ENCODE results near the gene CTNND1. TPM values are rescaled to one million over a fixed set of nuclear protein-coding genes. Genes with fewer than 3 reads are reported as not detected.
"Not testable (repeated sequence)": the region's sequence is repeated elsewhere in the genome, so short reads cannot be mapped to it uniquely, and the experiment has no call there.

CTNND1 gene
- total RNA-seq, 1 experiment from 2014 or later = 44.3 TPM

DNA sequence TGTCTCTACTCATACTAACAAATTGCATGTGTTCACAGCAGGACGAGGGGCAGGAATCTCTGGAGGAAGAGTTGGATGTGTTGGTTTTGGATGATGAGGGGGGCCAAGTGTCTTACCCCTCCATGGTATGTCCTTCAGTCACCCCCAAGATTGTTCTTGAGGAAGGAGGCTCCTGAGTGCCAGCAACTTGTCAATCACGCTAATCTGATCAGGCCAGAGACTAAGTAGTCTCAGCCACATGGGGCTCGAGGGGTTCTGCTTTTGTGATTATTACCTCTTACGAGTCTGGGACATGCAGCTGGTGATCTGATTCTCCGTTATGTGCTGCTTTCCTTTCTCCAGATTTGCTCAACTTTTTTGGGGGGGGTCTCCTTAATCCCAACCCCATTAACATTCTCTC lies 54.3 kb downstream of the CTNND1 start:
- DNase-seq (ENCODE audit: low read depth) = no peak
- in situ Hi-C loops (cut with HindIII; ENCODE audit: low pct_unique_long_range_greater_than_20kb, low sequenced_read_pairs) = no loop called here

DNA sequence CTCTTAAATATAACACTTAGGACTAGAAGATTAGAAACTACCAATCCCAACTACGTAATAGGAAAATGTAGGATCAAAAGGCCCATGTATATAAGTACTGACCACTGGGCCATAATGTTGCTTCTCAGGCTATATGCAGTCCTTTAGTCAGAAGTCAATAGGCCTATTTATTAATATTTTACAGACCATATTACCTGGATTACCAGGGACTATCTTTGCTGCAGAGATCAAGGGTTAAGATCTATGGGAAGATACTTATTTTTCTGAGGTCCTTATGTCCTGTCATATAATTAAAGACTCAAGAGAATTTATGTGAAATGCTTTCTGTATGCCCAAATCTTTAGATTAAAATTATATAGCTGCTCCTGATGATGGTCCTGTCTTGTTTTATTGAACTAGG lies 57.2 kb downstream of the CTNND1 start:
- in situ Hi-C loops (cut with HindIII; ENCODE audit: low pct_unique_long_range_greater_than_20kb, low sequenced_read_pairs) = no loop called here
- no peak for DNase-seq (ENCODE audit: low read depth)

DNA sequence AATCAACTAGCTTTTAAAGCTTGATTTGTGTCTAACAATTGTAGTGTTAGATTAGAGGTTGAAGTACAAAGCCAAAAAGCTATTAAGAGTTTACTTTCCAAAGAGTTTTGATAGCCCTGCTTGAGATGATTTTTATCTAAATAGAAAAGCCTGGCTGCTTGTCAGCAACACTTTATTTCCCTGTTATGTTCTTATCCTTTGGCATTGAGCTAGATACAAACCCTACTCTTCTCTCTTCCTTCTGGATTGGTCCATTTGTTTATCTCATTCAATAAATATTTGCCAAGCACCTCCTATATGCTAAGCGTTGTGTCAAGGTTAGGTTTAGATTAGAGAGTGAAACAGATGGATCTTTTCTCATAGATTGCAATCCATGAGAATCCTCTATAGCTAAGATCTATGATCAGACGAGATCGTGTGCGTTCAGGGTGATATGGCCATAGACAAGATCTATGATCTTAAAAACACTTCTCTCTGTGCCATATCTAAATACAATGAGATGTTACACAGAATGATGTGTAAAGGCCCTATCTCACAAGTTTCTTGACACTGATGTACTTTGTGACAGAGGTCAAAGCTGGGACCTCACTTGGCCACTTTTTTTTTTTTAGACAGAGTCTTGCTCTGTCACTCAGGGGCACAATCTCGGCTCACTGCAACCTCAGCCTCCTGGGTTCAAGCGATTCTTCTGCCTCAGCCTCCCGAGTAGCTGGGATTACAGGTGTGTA lies 57.8 kb downstream of the CTNND1 start:
- in situ Hi-C loops (cut with HindIII; ENCODE audit: low pct_unique_long_range_greater_than_20kb, low sequenced_read_pairs) = no loop called here
- DNase-seq (ENCODE audit: low read depth) = no peak

DNA sequence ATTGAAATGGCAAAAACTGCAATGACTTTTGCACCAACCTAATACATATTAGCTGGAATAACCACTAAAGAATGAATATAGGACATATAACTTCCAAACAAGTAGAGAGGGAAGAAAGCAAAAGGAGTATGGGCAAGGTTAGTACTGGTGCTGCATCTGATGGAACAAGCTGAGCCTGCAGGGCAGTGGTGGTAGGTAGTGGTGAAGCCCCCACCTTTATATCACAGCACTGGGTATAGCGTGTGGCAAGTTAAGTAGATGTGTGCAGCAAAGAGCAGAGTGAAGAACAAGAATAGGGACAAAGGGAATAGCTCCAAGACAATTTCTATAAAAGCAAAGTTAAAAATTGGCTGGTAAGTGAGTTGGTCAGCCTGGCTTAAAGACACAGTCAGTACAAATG lies 62.3 kb downstream of the CTNND1 start:
- in situ Hi-C loops (cut with HindIII; ENCODE audit: low pct_unique_long_range_greater_than_20kb, low sequenced_read_pairs) = no loop called here

DNA sequence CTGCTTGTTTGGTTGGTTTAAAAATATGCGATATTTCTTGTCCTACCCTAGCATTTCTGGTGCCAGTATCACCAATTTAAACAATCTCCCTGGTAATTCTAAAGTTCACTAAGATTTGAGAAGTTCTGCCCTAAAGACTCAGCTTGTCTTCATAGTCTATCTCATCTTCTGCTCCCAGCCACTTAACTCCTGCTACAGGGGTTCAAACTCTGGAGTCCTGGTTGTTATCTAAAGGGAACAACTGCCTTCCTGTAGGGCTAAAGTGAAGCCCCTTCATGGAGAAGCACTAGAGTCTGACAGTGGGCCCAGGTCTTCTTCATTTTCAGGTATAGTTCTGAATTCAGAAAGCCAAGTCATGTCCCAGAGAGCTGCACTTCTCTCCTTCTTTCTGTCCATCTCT lies 73.2 kb downstream of the CTNND1 start:
- no peak for DNase-seq (ENCODE audit: low read depth)
- in situ Hi-C loops (cut with HindIII; ENCODE audit: low pct_unique_long_range_greater_than_20kb, low sequenced_read_pairs) = no loop called here

More for the DNA sequence above, 62.3 kb downstream of the CTNND1 start:
- no peak for DNase-seq (ENCODE audit: low read depth)

DNA sequence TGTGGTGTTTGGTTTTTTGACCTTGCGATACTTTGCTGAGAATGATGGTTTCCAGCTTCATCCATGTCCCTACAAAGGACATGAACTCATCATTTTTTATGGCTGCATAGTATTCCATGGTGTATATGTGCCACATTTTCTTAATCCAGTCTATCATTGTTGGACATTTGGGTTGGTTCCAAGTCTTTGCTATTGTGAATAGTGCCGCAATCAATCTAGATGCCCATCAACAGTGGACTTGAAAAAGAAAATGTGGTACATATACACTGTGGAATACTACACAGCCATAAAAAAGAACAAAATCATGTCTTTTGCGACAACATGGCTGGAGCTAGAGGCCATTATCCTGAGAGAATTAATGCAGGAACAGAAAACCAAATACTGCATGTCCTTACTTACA lies 77.0 kb downstream of the CTNND1 start:
- in situ Hi-C loops (cut with HindIII; ENCODE audit: low pct_unique_long_range_greater_than_20kb, low sequenced_read_pairs); DNase-seq (ENCODE audit: low read depth): not testable (repeated sequence)

DNA sequence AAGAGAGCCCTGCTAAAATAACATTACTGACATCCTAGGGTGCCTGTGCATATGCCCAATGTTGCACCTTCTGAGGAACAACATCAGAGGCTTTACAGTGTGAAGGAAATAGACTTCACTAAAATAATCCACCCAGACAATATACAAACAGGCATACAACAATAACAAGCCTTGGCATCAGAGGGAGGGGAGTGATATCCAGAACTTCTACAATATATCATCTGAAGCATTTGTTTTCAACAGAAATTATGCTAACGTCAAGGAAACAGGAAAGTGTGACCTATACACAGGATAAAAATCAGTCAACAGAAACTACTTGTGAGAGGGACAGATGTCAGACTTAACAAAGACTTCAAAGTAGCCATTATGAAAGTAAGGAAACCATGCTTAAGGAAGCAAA lies 81.3 kb downstream of the CTNND1 start:
- no peak for DNase-seq (ENCODE audit: low read depth)
- in situ Hi-C loops (cut with HindIII; ENCODE audit: low pct_unique_long_range_greater_than_20kb, low sequenced_read_pairs) = no loop called here

DNA sequence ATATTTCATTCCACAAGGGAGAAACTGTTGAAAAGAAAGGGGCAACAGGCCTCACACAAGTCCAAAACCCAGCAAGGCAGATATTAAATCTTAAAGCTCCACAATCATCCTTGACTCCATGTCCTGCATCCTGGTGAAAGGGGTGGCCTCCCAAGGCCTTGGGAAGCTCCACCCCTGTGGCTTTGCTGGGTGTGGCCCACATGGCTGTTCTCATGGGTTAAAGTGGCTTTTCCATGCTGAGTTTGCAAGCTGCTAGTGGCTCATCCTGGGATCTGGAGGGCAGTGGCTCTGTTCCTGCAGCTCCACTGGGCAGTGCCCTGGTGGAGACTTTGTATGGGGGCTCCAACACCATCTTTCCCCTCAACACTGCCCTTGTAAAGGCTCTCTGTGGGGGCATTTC lies 106.4 kb downstream of the CTNND1 start:
- DNase-seq (ENCODE audit: low read depth) = no peak
- in situ Hi-C loops (cut with HindIII; ENCODE audit: low pct_unique_long_range_greater_than_20kb, low sequenced_read_pairs) = no loop called here

DNA sequence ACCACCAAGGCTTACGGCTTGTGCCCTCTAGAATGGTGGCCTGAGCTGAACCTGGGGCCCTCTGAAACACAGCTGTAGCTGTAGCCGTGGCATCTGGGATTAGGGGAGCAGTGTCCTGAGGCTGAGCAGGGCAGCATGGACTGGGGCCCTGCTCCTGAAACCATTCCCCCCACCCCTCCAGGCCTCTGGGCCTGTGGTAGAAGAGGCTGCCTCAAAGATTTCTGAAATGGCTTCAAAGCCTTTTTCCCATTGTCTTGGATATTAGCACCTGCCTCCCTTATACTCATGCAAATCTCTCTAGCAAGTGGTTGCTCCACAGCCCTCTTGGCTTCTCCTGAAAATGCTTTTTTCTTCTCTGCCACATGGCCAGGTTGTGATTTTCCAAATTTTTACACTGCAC lies 106.9 kb downstream of the CTNND1 start:
- in situ Hi-C loops (cut with HindIII; ENCODE audit: low pct_unique_long_range_greater_than_20kb, low sequenced_read_pairs) = no loop called here
- DNase-seq (ENCODE audit: low read depth) = no peak

Other genes with a start within 250 kb of the CTNND1 start
- not detected in 2 replicates for gene SLC43A1, start 246.1 kb upstream of the CTNND1 start, total RNA-seq (2014; rRNA removed; shearing (Covaris generic); ENCODE audit: low replicate concordance)
- 27.5 and 40.9 TPM in 2 replicates for gene TIMM10, start 231.0 kb upstream of the CTNND1 start, total RNA-seq (2014; rRNA removed; shearing (Covaris generic); ENCODE audit: low replicate concordance)
- gene SMTNL1, start 224.2 kb upstream of the CTNND1 start, total RNA-seq (2014; rRNA removed; shearing (Covaris generic); ENCODE audit: low replicate concordance) = not detected in 2 replicates
- gene UBE2L6, start 194.1 kb upstream of the CTNND1 start, total RNA-seq (2014; rRNA removed; shearing (Covaris generic); ENCODE audit: low replicate concordance) = 30.8 and 46.5 TPM in 2 replicates
- not detected in 2 replicates for gene SERPING1, start 164.1 kb upstream of the CTNND1 start, total RNA-seq (2014; rRNA removed; shearing (Covaris generic); ENCODE audit: low replicate concordance)
- gene YPEL4, start 111.9 kb upstream of the CTNND1 start, total RNA-seq (2014; rRNA removed; shearing (Covaris generic); ENCODE audit: low replicate concordance) = 0.14 TPM in 1 of 2 replicates, not detected in the other
- 12.6 and 13.2 TPM in 2 replicates for gene CLP1, start 104.0 kb upstream of the CTNND1 start, total RNA-seq (2014; rRNA removed; shearing (Covaris generic); ENCODE audit: low replicate concordance)
- 36.9 and 50.6 TPM in 2 replicates for gene ZDHHC5, start 93.7 kb upstream of the CTNND1 start, total RNA-seq (2014; rRNA removed; shearing (Covaris generic); ENCODE audit: low replicate concordance)
- 14.9 and 32.0 TPM in 2 replicates for gene MED19, start 49.6 kb upstream of the CTNND1 start, total RNA-seq (2014; rRNA removed; shearing (Covaris generic); ENCODE audit: low replicate concordance)
- 82.1 and 92.7 TPM in 2 replicates for gene TMX2, start 49.2 kb upstream of the CTNND1 start, total RNA-seq (2014; rRNA removed; shearing (Covaris generic); ENCODE audit: low replicate concordance)
- 263 and 290 TPM in 2 replicates for gene SELENOH, start 20.3 kb upstream of the CTNND1 start, total RNA-seq (2014; rRNA removed; shearing (Covaris generic); ENCODE audit: low replicate concordance)
- gene BTBD18, start 10.0 kb upstream of the CTNND1 start, total RNA-seq (2014; rRNA removed; shearing (Covaris generic); ENCODE audit: low replicate concordance) = not detected in 2 replicates